MM.1S (cell line): ENCODE measurements around the gene LSMEM2.

Experiments
- DNase-seq: peaks from one replicate; pipeline ENCODE4 v3.0.0-alpha.2; 2015
- H2AFZ ChIP-seq: fragments of 300-600 bp; sonication (generic); 2 replicates; pipeline ENCODE4 v1.6.0; 2016; ENCODE audit warnings: antibody characterized with exemption, low read length
- H3F3A ChIP-seq: fragments of 300-600 bp; sonication (generic); 2 replicates; pipeline ENCODE4 v1.6.1; 2016; ENCODE audit warnings: mild to moderate bottlenecking, antibody characterized with exemption, low read length, moderate library complexity, mixed read lengths; ENCODE audit not compliant: insufficient read depth
- H3K27ac ChIP-seq: fragments of 300-600 bp; sonication (generic); 2 replicates; pipeline ENCODE4 v1.5.1; 2016; ENCODE audit warnings: mild to moderate bottlenecking, low read length
- H3K27me3 ChIP-seq: fragments of 300-600 bp; sonication (generic); replicated peaks from 2 replicates; pipeline ENCODE4 v1.6.0; 2016; ENCODE audit warnings: low read length; ENCODE audit not compliant: insufficient read depth
- H3K36me3 ChIP-seq: fragments of 300-600 bp; sonication (generic); replicated peaks from 2 replicates; pipeline ENCODE4 v1.6.1; 2016; ENCODE audit warnings: mild to moderate bottlenecking, low read length, mixed read lengths; ENCODE audit not compliant: insufficient read depth
- H3K4me1 ChIP-seq: fragments of 300-600 bp; sonication (generic); 2 replicates; pipeline ENCODE4 v1.6.1; 2016; ENCODE audit warnings: low read length, mixed read lengths
- H3K4me2 ChIP-seq: fragments of 300-600 bp; sonication (generic); 2 replicates; pipeline ENCODE4 v1.6.0; 2016; ENCODE audit warnings: low read depth, low read length
- H3K4me3 ChIP-seq: fragments of 300-600 bp; sonication (generic); 2 replicates; pipeline ENCODE4 v1.5.1; 2016; ENCODE audit warnings: low read length, mixed read lengths
- H3K79me2 ChIP-seq: fragments of 300-600 bp; sonication (generic); 2 replicates; pipeline ENCODE4 v1.6.1; 2016; ENCODE audit warnings: mixed run types, low read length, mixed read lengths
- H3K9ac ChIP-seq: fragments of 300-600 bp; sonication (generic); 2 replicates; pipeline ENCODE4 v1.6.1; 2016; ENCODE audit warnings: low read length, mixed read lengths
- H3K9me2 ChIP-seq: fragments of 300-600 bp; sonication (generic); replicated peaks from 2 replicates; pipeline ENCODE4 v1.6.1; 2016; ENCODE audit warnings: mild to moderate bottlenecking, low read length, mixed read lengths; ENCODE audit not compliant: insufficient read depth
- H3K9me3 ChIP-seq: fragments of 300-600 bp; sonication (generic); replicated peaks from 2 replicates; pipeline ENCODE4 v1.6.1; 2016; ENCODE audit warnings: mild to moderate bottlenecking, low read length, mixed read lengths; ENCODE audit not compliant: insufficient read depth
- H4K20me1 ChIP-seq: fragments of 300-600 bp; sonication (generic); 2 replicates; pipeline ENCODE4 v1.6.1; 2016; ENCODE audit warnings: mild to moderate bottlenecking, low read length, moderate library complexity, mixed read lengths; ENCODE audit not compliant: insufficient read depth
- EZH2 ChIP-seq: fragments of 300-600 bp; sonication (generic); optimal IDR thresholded peaks from 2 replicates; pipeline ENCODE3; 2017; ENCODE audit warnings: low read depth, mild to moderate bottlenecking, antibody characterized with exemption, low read length, mixed read lengths
- EZH2phosphoT487 ChIP-seq: fragments of 300-600 bp; sonication (generic); IDR thresholded peaks from 2 replicates; pipeline ENCODE4 v1.6.1; 2018; ENCODE audit warnings: antibody characterized with exemption, low read length
- TF ChIP-seq, protein P1 (sequence below): fragments of 300-600 bp; sonication (generic); IDR thresholded peaks from 2 replicates; pipeline ENCODE4 v1.5.1; 2016; ENCODE audit warnings: antibody characterized with exemption, low read length, mixed read lengths

Gene LSMEM2

DNA sequence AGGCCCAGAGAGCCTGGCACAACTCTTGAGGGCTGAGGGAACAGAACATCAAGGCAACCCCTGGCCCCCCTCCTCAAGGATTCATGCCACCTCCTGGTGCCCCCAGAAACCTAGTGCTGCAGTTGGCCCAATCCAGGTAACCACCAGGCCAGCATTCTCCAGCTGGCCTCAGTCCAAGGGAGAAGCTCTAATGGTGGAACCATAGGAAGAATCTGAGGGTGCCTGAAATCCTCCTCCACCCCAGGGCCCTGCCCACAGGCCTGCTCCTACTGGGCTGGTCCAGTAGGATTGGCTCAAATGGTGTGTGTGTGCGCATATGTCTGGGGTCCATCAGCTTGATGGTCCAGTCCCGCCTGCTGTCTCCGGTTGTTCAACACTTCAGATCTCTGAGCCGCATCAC, 35.9 kb downstream of the LSMEM2 start:
- TF ChIP-seq EZH2phosphoT487 (no peak), EZH2 (no peak)
- TF ChIP-seq, protein P1, sequence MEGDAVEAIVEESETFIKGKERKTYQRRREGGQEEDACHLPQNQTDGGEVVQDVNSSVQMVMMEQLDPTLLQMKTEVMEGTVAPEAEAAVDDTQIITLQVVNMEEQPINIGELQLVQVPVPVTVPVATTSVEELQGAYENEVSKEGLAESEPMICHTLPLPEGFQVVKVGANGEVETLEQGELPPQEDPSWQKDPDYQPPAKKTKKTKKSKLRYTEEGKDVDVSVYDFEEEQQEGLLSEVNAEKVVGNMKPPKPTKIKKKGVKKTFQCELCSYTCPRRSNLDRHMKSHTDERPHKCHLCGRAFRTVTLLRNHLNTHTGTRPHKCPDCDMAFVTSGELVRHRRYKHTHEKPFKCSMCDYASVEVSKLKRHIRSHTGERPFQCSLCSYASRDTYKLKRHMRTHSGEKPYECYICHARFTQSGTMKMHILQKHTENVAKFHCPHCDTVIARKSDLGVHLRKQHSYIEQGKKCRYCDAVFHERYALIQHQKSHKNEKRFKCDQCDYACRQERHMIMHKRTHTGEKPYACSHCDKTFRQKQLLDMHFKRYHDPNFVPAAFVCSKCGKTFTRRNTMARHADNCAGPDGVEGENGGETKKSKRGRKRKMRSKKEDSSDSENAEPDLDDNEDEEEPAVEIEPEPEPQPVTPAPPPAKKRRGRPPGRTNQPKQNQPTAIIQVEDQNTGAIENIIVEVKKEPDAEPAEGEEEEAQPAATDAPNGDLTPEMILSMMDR: no peak
- no peaks in the 10 kb centered on the region for H3K36me3 ChIP-seq
- H3K4me2 ChIP-seq: no peak overlapping the region

DNA sequence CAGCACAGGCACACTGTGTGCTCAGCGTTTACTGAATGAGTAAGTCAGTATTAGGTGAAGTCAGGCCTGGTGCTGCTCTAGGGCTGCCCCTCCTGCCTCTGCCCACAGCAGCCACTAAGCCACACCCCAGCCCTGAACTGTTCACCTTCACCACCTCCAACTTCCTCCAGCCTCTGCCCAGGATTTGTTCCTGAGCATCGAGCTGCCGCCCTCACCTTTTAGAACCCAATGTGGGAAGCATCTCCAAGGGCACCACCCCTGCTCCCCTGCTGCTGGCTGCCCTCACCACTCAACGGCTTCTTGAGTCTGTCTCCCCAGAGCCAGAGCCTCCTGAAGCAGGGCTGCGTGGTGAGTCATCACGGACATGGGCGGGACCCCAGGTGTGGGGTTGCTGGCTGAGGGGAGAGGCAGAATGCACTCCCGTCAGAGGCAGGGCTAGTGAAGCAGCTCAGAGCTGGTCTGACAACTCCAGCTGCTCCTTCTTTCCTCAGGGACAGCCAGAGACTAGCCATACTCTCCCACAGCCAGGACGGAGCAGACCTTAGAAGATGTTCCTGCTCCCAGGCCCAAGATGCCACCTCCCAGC, 37.9 kb downstream of the LSMEM2 start:
- no peaks in the 10 kb centered on the region for H3K9me3 ChIP-seq
- peaks cover 12% of the 10 kb centered on the region; the same call in 1 of the 2 replicates for H3K79me2 ChIP-seq
- no peaks in the 10 kb centered on the region for H3K36me3 ChIP-seq
- no peak overlapping the region for H2AFZ ChIP-seq
- no peaks in the 10 kb centered on the region for H3F3A ChIP-seq
- H3K27me3 ChIP-seq: no peaks in the 10 kb centered on the region
- 0 out of 2 replicates have a peak, but pooled peaks cover 8% of the 10 kb centered on the region for H3K4me1 ChIP-seq
- no peak for TF ChIP-seq EZH2
- TF ChIP-seq, protein P1: no peak
- no peak for TF ChIP-seq EZH2phosphoT487
- no peaks in the 10 kb centered on the region for H4K20me1 ChIP-seq
- no peak overlapping the region for H3K4me2 ChIP-seq
- no peak for DNase-seq
- H3K4me3 ChIP-seq: no peak overlapping the region
- no peaks in the 10 kb centered on the region for H3K9me2 ChIP-seq
- no peak overlapping the region for H3K9ac ChIP-seq
- H3K27ac ChIP-seq: 0 out of 2 replicates have a peak overlapping the region, but pooled peaks have one; percentile 7

More for the DNA sequence above, 35.9 kb downstream of the LSMEM2 start:
- Histone ChIP-seq H3F3A (no peaks in the 10 kb centered on the region), H3K9me2 (no peaks in the 10 kb centered on the region), H3K4me1 (0 out of 2 replicates have a peak, but pooled peaks cover 5% of the 10 kb centered on the region), H3K27me3 (no peaks in the 10 kb centered on the region), H3K4me3 (no peak overlapping the region), H4K20me1 (no peaks in the 10 kb centered on the region), H3K9me3 (no peaks in the 10 kb centered on the region), H3K9ac (no peak overlapping the region), H3K27ac (no peak overlapping the region), H2AFZ (no peak overlapping the region), H3K79me2 (peaks cover 4% of the 10 kb centered on the region; the same call in 1 of the 2 replicates)
- DNase-seq: no peak

DNA sequence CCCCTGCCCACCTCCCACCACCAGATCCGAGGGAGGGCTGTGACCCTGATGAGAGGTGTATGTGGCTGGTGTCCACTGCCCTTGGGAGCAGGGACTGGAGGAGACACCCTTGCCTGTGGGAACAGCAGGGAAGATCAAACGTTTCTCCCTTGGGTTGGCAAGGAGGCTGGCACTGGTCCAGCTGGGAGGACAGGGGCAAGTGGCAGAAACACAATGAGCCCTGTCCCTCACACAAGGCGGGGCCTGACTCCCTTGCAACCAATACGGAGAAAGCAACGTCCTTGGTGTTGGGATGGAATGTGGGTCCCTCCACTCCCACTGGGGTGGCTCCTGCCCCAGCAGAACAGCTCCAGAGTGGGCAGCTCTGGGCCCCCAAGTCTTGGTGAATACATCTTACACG, 38.4 kb downstream of the LSMEM2 start:
- TF ChIP-seq, protein P1: no peak
- TF ChIP-seq EZH2phosphoT487 (no peak), EZH2 (no peak)
- Histone ChIP-seq H3K27me3 (no peaks in the 10 kb centered on the region), H3K4me1 (0 out of 2 replicates have a peak, but pooled peaks cover 8% of the 10 kb centered on the region), H3K79me2 (peaks cover 12% of the 10 kb centered on the region; the same call in 1 of the 2 replicates), H3K9me2 (no peaks in the 10 kb centered on the region), H3K36me3 (no peaks in the 10 kb centered on the region), H3F3A (no peaks in the 10 kb centered on the region), H3K27ac (no peak overlapping the region), H2AFZ (no peak overlapping the region), H3K4me2 (no peak overlapping the region), H4K20me1 (no peaks in the 10 kb centered on the region), H3K9ac (no peak overlapping the region), H3K9me3 (no peaks in the 10 kb centered on the region), H3K4me3 (no peak overlapping the region)
- no peak for DNase-seq
